HepG2 (cell line): ENCODE results near the gene BUB1. TPM values are rescaled to one million over a fixed set of nuclear protein-coding genes. Genes with fewer than 3 reads are reported as not detected.

Source experiments
- ATAC-seq: fragments of 200-7000 bp; cut with Tn5 transposase; 3 replicates; pipeline ENCODE4 v1.9.1; 2020; ENCODE audit warnings: mild to moderate bottlenecking, moderate library complexity
- BruUV-seq: library from RNA; stranded (reverse); fragments of 400-500 nt; replicated peaks from 2 replicates; lab custom pipeline; 2021; lab: Mats Ljungman, UMichigan
- CTCF ChIA-PET: fragments of 300-600 bp; formaldehyde crosslinking; extraction: SDS; loops from one replicate; lab custom pipeline; 2021; ENCODE audit warnings: low total read pairs, inconsistent platforms, low intra/inter-chr PET ratio; lab: Yijun Ruan, JAX
- POLR2A ChIA-PET: fragments of 350-600 bp; sonication (Branson Sonifier 250); formaldehyde crosslinking; loops from one replicate; lab custom pipeline; 2020; ENCODE audit warnings: antibody characterized with exemption, inconsistent platforms; lab: Yijun Ruan, JAX
- DNase-seq: peaks from one replicate; pipeline ENCODE4 v3.0.0-alpha.2; 2015; ENCODE audit warnings: low spot score
- FAIRE-seq: peaks from 3 replicates; lab custom pipeline; 2011; peaks lifted over from hg19 to GRCh38; lab: Jason Lieb, UNC
- H2AFZ ChIP-seq: one replicate; pipeline ENCODE4 v1.6.1; 2011; ENCODE audit warnings: low read length, inconsistent platforms
- H3K27ac ChIP-seq: fragments of 300-600 bp; 3 replicates; pipeline ENCODE4 v1.8.0; 2011; ENCODE audit warnings: mixed run types, mild to moderate bottlenecking, mixed read lengths, low read length, inconsistent platforms; ENCODE audit not compliant: insufficient read depth; ENCODE audit errors: extremely low read length
- H3K27me3 ChIP-seq, 2 experiments: fragments of 200-600 bp in 1 of 2; 2 replicates in 1 of 2; 3 replicates in 1 of 2; pipeline versions ENCODE4 v1.6.0 to v1.8.0; 2011; ENCODE audit warnings: low read length in 2 of 2, mild to moderate bottlenecking in 2 of 2, moderate library complexity in 2 of 2, inconsistent platforms in 1 of 2; ENCODE audit not compliant: insufficient read depth in 2 of 2, control insufficient read depth in 1 of 2
- H3K36me3 ChIP-seq, 2 experiments: fragments of 200-600 bp in 1 of 2; replicated peaks in 1 of 2; 2 replicates in 1 of 2; 3 replicates in 1 of 2; pipeline versions ENCODE4 v1.5.1 to v1.8.0; 2011; ENCODE audit warnings: low read length in 2 of 2, inconsistent platforms in 1 of 2; ENCODE audit not compliant: insufficient read depth in 2 of 2, control insufficient read depth in 1 of 2
- H3K4me1 ChIP-seq: 2 replicates; pipeline ENCODE4 v1.5.1; 2012; ENCODE audit warnings: low read length, inconsistent platforms; ENCODE audit not compliant: insufficient read depth
- H3K4me2 ChIP-seq: 2 replicates; pipeline ENCODE4 v1.6.0; 2011; ENCODE audit warnings: low read depth, low read length, inconsistent platforms
- H3K4me3 ChIP-seq, 3 experiments: fragments of 200-600 bp in 1 of 3; sonication (generic), shearing (Covaris generic) in 1 of 3; replicated peaks in 1 of 3; 2 replicates each; pipeline ENCODE4 v1.5.1; 2011 to 2016; ENCODE audit warnings: low read length in 3 of 3, inconsistent platforms in 2 of 3, low read depth in 2 of 3, mild to moderate bottlenecking in 2 of 3, control low read depth in 1 of 3, mixed read lengths in 1 of 3; ENCODE audit not compliant: insufficient read depth in 1 of 3
- H3K79me2 ChIP-seq: one replicate; pipeline ENCODE4 v1.6.1; 2011; ENCODE audit warnings: low read length, inconsistent platforms; ENCODE audit not compliant: insufficient read depth
- H3K9ac ChIP-seq: 2 replicates; pipeline ENCODE4 v1.6.0; 2011; ENCODE audit warnings: mild to moderate bottlenecking, low read depth, low read length, inconsistent platforms; ENCODE audit not compliant: insufficient read depth
- H3K9me3 ChIP-seq: 2 replicates; pipeline ENCODE4 v1.5.1; 2012; ENCODE audit warnings: mild to moderate bottlenecking, low read length
- H4K20me1 ChIP-seq: 2 replicates; pipeline ENCODE4 v1.6.0; 2011; ENCODE audit warnings: inconsistent platforms, mild to moderate bottlenecking, low read length, moderate library complexity; ENCODE audit not compliant: insufficient read depth
- ELF1 ChIP-seq: sonication (generic); formaldehyde crosslinking; IDR thresholded peaks from 2 replicates; pipeline ENCODE4 v1.4.0; 2020; ENCODE audit warnings: missing genetic modification reagents
- FOXO1 ChIP-seq: sonication (generic); formaldehyde crosslinking; IDR thresholded peaks from 2 replicates; pipeline ENCODE4 v1.4.0; 2020; ENCODE audit warnings: missing genetic modification reagents
- HHEX ChIP-seq: IDR thresholded peaks from 2 replicates; pipeline ENCODE4 v1.6.1; 2016; ENCODE audit warnings: control low read depth
- HNF4A ChIP-seq: sonication (generic); formaldehyde crosslinking; IDR thresholded peaks from 2 replicates; pipeline ENCODE4 v1.4.0; 2020; ENCODE audit warnings: missing genetic modification reagents
- KDM6A ChIP-seq: IDR thresholded peaks from 2 replicates; pipeline ENCODE4 v1.6.1; 2016; ENCODE audit warnings: low read depth
- POLR2G ChIP-seq: fragments of 200-400 bp; formaldehyde crosslinking; IDR thresholded peaks from 2 replicates; pipeline ENCODE4 v1.6.1; 2018; ENCODE audit warnings: mild to moderate bottlenecking, low read depth, low read length, moderate library complexity
- RXRA ChIP-seq: sonication (generic); formaldehyde crosslinking; IDR thresholded peaks from 2 replicates; pipeline ENCODE4 v1.5.1; 2020; ENCODE audit warnings: missing genetic modification reagents
- THYN1 ChIP-seq: sonication (generic); formaldehyde crosslinking; IDR thresholded peaks from 2 replicates; pipeline ENCODE4 v1.8.1; 2023; ENCODE audit warnings: low read depth, mild to moderate bottlenecking, moderate library complexity, missing genetic modification reagents, borderline replicate concordance
- ZZZ3 ChIP-seq: sonication (generic); formaldehyde crosslinking; IDR thresholded peaks from 2 replicates; pipeline ENCODE4 v1.4.0; 2020; ENCODE audit warnings: missing genetic modification reagents, mild to moderate bottlenecking, borderline replicate concordance
- WGBS: methylation state at CpG from one replicate; pipeline ENCODE4 v1.1.6; 2017; ENCODE audit warnings: low lambda C conversion rate; 5-methylcytosine and 5-hydroxymethylcytosine counted together
- in situ Hi-C: cut with HindIII; loops from 2 replicates; pipeline ENCODE4 v1.10.0; 2017; ENCODE audit warnings: low pct_unique_long_range_greater_than_20kb; ENCODE audit not compliant: extremely low pct_ligation_motif_present
- intact Hi-C: fragments of 100-400 bp; cut with micrococcal nuclease; formaldehyde crosslinking; loops from one replicate; pipeline ENCODE4 v1.10.0; 2022; ENCODE audit not compliant: unreplicated experiment
- polyA plus RNA-seq, 8 experiments: library from polyadenylated mRNA; depleted of rRNA in 3 of 8; stranded (reverse) in 7 of 8; unstranded in 1 of 8; fragments of >200 nt; fragmentation: Illumina TruSeq in 4 of 8; extraction: Trizol in 4 of 8; gene quantifications; 2 replicates each; pipeline versions ENCODE4 v1.2.1 to v1.2.3, GENCODE V29; 2011 to 2016; ENCODE audit warnings: low read depth in 4 of 8, missing spikeins in 1 of 8, mixed read lengths in 1 of 8; ENCODE audit not compliant: insufficient read depth in 1 of 8
- total RNA-seq, 5 experiments: library from RNA; depleted of rRNA; stranded (reverse); fragments of >200 nt; fragmentation: Illumina TruSeq; extraction: Trizol; gene quantifications; 2 replicates each; pipeline ENCODE4 v1.2.3, GENCODE V29; 2016; ENCODE audit warnings: low read depth in 1 of 5
- TF ChIP-seq, protein P1 (sequence below): sonication (generic); formaldehyde crosslinking; conservative IDR thresholded peaks from 2 replicates; pipeline ENCODE4 v1.4.0; 2020; ENCODE audit warnings: missing genetic modification reagents
- TF ChIP-seq, protein P2 (sequence below): sonication (generic); IDR thresholded peaks from 2 replicates; pipeline ENCODE4 v1.6.1; 2016; ENCODE audit warnings: low read depth, borderline replicate concordance
- TF ChIP-seq, protein P3 (sequence below): sonication (generic); formaldehyde crosslinking; IDR thresholded peaks from 2 replicates; pipeline ENCODE4 v1.5.1; 2020; ENCODE audit warnings: missing genetic modification reagents, mild to moderate bottlenecking, borderline replicate concordance
- TF ChIP-seq, protein P4 (sequence below): sonication (generic); formaldehyde crosslinking; IDR thresholded peaks from 2 replicates; pipeline ENCODE4 v1.5.0; 2020; ENCODE audit warnings: missing genetic modification reagents
- TF ChIP-seq, protein P5 (sequence below): sonication (generic); formaldehyde crosslinking; IDR thresholded peaks from 2 replicates; pipeline ENCODE4 v1.4.0; 2020; ENCODE audit warnings: mild to moderate bottlenecking, missing genetic modification reagents

The BUB1 gene
- total and polyA plus RNA-seq, 2 of the 13 experiments (the other 11 are each of a cell fraction or from before 2014, with no cell fraction given), result 27.8 to 52.6 TPM

DNA sequence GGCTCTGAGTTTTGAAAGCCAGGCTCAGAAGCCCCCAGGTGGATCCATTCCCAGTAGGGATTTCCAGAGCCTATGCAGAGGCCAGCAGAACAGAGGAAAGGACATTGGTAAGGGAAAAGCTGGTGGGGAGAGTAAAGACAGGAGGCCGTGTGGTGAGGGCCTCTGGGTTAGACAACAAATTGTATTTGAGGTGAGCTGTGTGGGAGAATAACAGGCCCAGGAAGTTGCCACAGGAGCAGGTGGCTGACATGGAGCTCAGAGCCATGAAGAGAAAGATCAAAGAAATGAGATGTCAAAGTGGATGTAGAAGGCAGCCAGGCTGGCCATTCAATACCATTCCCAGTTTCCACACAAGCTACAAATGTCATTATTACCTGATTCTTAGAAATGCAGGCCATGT, 8.8 kb downstream of the BUB1 start:
- CTCF ChIA-PET, result no interaction called here
- TF ChIP-seq ELF1 (CRISPR knock-in tag) (no peak), HNF4A (CRISPR knock-in tag) (no peak), FOXO1 (no peak), KDM6A (no peak), POLR2G (no peak), ZZZ3 (CRISPR knock-in tag) (no peak), HHEX (no peak), THYN1 (no peak), RXRA (CRISPR knock-in tag) (no peak)
- TF ChIP-seq, protein P1, sequence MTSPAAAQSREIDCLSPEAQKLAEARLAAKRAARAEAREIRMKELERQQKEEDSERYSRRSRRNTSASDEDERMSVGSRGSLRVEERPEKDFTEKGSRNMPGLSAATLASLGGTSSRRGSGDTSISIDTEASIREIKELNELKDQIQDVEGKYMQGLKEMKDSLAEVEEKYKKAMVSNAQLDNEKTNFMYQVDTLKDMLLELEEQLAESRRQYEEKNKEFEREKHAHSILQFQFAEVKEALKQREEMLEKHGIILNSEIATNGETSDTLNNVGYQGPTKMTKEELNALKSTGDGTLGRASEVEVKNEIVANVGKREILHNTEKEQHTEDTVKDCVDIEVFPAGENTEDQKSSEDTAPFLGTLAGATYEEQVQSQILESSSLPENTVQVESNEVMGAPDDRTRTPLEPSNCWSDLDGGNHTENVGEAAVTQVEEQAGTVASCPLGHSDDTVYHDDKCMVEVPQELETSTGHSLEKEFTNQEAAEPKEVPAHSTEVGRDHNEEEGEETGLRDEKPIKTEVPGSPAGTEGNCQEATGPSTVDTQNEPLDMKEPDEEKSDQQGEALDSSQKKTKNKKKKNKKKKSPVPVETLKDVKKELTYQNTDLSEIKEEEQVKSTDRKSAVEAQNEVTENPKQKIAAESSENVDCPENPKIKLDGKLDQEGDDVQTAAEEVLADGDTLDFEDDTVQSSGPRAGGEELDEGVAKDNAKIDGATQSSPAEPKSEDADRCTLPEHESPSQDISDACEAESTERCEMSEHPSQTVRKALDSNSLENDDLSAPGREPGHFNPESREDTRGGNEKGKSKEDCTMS, result no peak
- TF ChIP-seq, protein P2, sequence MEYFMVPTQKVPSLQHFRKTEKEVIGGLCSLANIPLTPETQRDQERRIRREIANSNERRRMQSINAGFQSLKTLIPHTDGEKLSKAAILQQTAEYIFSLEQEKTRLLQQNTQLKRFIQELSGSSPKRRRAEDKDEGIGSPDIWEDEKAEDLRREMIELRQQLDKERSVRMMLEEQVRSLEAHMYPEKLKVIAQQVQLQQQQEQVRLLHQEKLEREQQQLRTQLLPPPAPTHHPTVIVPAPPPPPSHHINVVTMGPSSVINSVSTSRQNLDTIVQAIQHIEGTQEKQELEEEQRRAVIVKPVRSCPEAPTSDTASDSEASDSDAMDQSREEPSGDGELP, result no peak
- TF ChIP-seq, protein P3, sequence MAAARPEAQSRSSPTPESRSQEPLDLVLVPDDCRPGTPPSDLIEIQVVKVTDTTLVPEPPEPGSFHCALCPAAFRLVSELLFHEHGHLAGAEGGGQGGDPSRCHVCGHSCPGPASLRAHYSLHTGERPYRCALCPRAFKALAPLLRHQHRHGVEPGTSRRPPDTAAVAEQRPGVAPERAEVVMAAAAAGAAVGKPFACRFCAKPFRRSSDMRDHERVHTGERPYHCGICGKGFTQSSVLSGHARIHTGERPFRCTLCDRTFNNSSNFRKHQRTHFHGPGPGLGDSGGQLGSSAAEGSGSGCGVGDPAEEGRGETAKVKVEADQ, result no peak
- TF ChIP-seq, protein P4, sequence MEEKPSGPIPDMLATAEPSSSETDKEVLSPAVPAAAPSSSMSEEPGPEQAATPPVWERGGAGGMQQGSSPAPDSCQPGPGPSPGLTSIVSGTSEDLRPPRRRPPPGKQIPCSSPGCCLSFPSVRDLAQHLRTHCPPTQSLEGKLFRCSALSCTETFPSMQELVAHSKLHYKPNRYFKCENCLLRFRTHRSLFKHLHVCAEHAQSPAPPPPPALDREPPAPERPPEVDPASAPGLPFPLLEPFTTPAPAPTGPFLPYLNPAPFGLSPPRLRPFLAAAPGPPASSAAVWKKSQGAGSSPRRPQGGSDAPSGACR (CRISPR knock-in tag), result no peak
- TF ChIP-seq, protein P5, sequence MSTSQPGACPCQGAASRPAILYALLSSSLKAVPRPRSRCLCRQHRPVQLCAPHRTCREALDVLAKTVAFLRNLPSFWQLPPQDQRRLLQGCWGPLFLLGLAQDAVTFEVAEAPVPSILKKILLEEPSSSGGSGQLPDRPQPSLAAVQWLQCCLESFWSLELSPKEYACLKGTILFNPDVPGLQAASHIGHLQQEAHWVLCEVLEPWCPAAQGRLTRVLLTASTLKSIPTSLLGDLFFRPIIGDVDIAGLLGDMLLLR (CRISPR knock-in tag), result no peak
- no peak overlapping the region for H3K27ac ChIP-seq
- H3K9ac ChIP-seq, result no peak overlapping the region
- no TSS peak for BruUV-seq
- POLR2A ChIA-PET, result interaction anchor here (0.9 kb wide), 1 partner anchor 9 kb away, joined by 3 read pairs; the partner anchor contains the start of gene BUB1
- H3K4me2 ChIP-seq, result no peak overlapping the region
- DNase-seq, result no peak
- no peaks in the 10 kb centered on the region for H3K27me3 ChIP-seq
- WGBS, result 86% methylated on average over 1 of the region's 1 CpG
- peaks cover 25 to 93% of the 10 kb centered on the region in 2 experiments for H3K36me3 ChIP-seq
- peaks cover 5% of the 10 kb centered on the region for H3K79me2 ChIP-seq
- H3K9me3 ChIP-seq, result no peaks in the 10 kb centered on the region
- no peak overlapping the region for H3K4me3 ChIP-seq
- H4K20me1 ChIP-seq, result no peaks in the 10 kb centered on the region
- in situ Hi-C loops (no loop called here), intact Hi-C loops (no loop called here)
- no peak for FAIRE-seq
- no peak for ATAC-seq
- H2AFZ ChIP-seq, result no peak overlapping the region
- H3K4me1 ChIP-seq, result peaks cover 13% of the 10 kb centered on the region
